Neural cell (in vitro differentiated cells): ENCODE data around the gene RILP.

Experiments
- CTCF ChIP-seq: fragments of 450-650 bp; IDR thresholded peaks from 2 replicates; pipeline ENCODE4 v1.5.1; 2014; ENCODE audit warnings: antibody characterized with exemption, mild to moderate bottlenecking, moderate library complexity; ENCODE audit not compliant: poor library complexity, severe bottlenecking
- POLR2AphosphoS5 ChIP-seq: IDR thresholded peaks from 2 replicates; pipeline ENCODE4 v1.6.1; 2012
- RAD21 ChIP-seq: fragments of 450-650 bp; conservative IDR thresholded peaks from 2 replicates; pipeline ENCODE4 v1.6.1; 2014; ENCODE audit warnings: antibody characterized with exemption, mild to moderate bottlenecking, moderate library complexity

DNA sequence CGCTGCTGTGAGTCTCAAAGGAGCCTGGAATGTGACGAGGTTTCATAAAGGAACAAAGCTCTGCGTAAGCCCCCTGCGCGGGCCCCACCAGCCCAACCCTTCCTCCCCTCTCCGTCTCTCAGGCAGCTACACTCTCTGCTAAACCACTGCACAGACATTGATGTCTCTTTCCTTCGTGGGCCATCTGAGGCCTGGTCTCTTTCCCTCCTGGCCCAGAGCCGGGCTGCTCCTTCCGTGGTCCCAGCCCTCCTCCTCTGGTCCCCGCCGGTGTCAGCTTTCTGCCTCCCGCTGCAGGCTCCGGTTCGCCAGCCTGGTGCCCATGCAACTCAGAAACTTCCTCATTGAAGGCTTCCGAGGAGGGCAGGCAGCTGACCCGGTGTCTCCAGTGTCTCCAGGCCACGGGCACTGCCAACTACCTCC lies 11.5 kb downstream of the RILP start:
- no peak for TF ChIP-seq CTCF
- no peak for TF ChIP-seq RAD21
- TF ChIP-seq POLR2AphosphoS5 = peak; percentile 10
